Neuronal stem cell (in vitro differentiated cells): Measurements from ENCODE around the gene ATP6V0E1.

Experiments
- DNase-seq: peaks from one replicate; pipeline ENCODE4 v3.0.0-alpha.2; 2013; ENCODE audit warnings: low spot score
- H2AFZ ChIP-seq: one replicate; pipeline ENCODE4 v1.6.1; 2013; ENCODE audit warnings: mild to moderate bottlenecking, low read length, inconsistent platforms
- H2AK5ac ChIP-seq: 2 replicates; pipeline ENCODE4 v1.6.1; 2013; ENCODE audit warnings: low read depth, mild to moderate bottlenecking, inconsistent platforms, low read length, moderate library complexity, mixed read lengths
- H2BK120ac ChIP-seq: 2 replicates; pipeline ENCODE4 v1.6.1; 2013; ENCODE audit warnings: low read depth, mild to moderate bottlenecking, inconsistent platforms, low read length, moderate library complexity, mixed read lengths
- H2BK12ac ChIP-seq: one replicate; pipeline ENCODE4 v1.6.1; 2013; ENCODE audit warnings: low read length, inconsistent platforms
- H2BK15ac ChIP-seq: 2 replicates; pipeline ENCODE4 v1.6.1; 2013; ENCODE audit warnings: mild to moderate bottlenecking, low read length, inconsistent platforms, mixed read lengths
- H2BK5ac ChIP-seq: one replicate; pipeline ENCODE4 v1.6.1; 2013; ENCODE audit warnings: inconsistent platforms, mild to moderate bottlenecking, low read length, moderate library complexity
- H3K14ac ChIP-seq: one replicate; pipeline ENCODE4 v1.6.1; 2013; ENCODE audit warnings: low read length, inconsistent platforms
- H3K18ac ChIP-seq: 2 replicates; pipeline ENCODE4 v1.6.1; 2013; ENCODE audit warnings: low read length, inconsistent platforms
- H3K23ac ChIP-seq: 2 replicates; pipeline ENCODE4 v1.6.1; 2013; ENCODE audit warnings: low read depth, mild to moderate bottlenecking, mixed read lengths, low read length, inconsistent platforms; ENCODE audit not compliant: poor library complexity
- H3K27ac ChIP-seq: replicated peaks from 3 replicates; pipeline ENCODE4 v1.5.1; 2013; ENCODE audit warnings: low read length, inconsistent platforms
- H3K27me3 ChIP-seq, 3 experiments: 2 replicates each; pipeline ENCODE4 v1.6.1; 2013; ENCODE audit warnings: low read length in 3 of 3, mild to moderate bottlenecking in 2 of 3, inconsistent platforms in 1 of 3, low read depth in 1 of 3, mixed read lengths in 1 of 3, moderate library complexity in 1 of 3; ENCODE audit not compliant: control insufficient read depth in 3 of 3, insufficient read depth in 3 of 3
- H3K36me3 ChIP-seq, 2 donors: replicated peaks in 1 of 2; 2 replicates each; pipeline ENCODE4 v1.6.1; 2013; ENCODE audit warnings: low read length in 2 of 2; ENCODE audit not compliant: control insufficient read depth in 2 of 2, insufficient read depth in 2 of 2
- H3K4ac ChIP-seq: 2 replicates; pipeline ENCODE4 v1.6.1; 2013; ENCODE audit warnings: inconsistent platforms, mild to moderate bottlenecking, low read length, moderate library complexity
- H3K4me1 ChIP-seq, 2 donors: 1 replicate in 1 of 2; 2 replicates in 1 of 2; pipeline ENCODE4 v1.6.1; 2013; ENCODE audit warnings: low read length in 2 of 2, low read depth in 1 of 2; ENCODE audit not compliant: control insufficient read depth in 2 of 2, insufficient read depth in 1 of 2
- H3K4me2 ChIP-seq: one replicate; pipeline ENCODE4 v1.6.1; 2013; ENCODE audit warnings: mild to moderate bottlenecking, low read length, inconsistent platforms; ENCODE audit not compliant: insufficient read depth, poor library complexity, severe bottlenecking
- H3K4me3 ChIP-seq, 2 donors: 2 replicates each; pipeline ENCODE4 v1.5.1; 2013; ENCODE audit warnings: low read length in 2 of 2, mild to moderate bottlenecking in 2 of 2, inconsistent platforms in 1 of 2, moderate library complexity in 1 of 2
- H3K79me1 ChIP-seq: one replicate; pipeline ENCODE4 v1.6.1; 2013; ENCODE audit warnings: low read depth, mild to moderate bottlenecking, inconsistent platforms, low read length, moderate library complexity
- H3K9ac ChIP-seq: one replicate; pipeline ENCODE4 v1.6.1; 2013; ENCODE audit warnings: mild to moderate bottlenecking, low read depth, low read length, inconsistent platforms; ENCODE audit not compliant: poor library complexity
- H3K9me3 ChIP-seq, 2 donors: replicated peaks in 1 of 2; 2 replicates each; pipeline versions ENCODE3 to v1.6.1; 2013; ENCODE audit warnings: low read length in 2 of 2, mild to moderate bottlenecking in 2 of 2, inconsistent platforms in 1 of 2, low read depth in 1 of 2, mixed read lengths in 1 of 2, moderate library complexity in 1 of 2; ENCODE audit not compliant: control insufficient read depth in 2 of 2, insufficient read depth in 1 of 2
- H4K8ac ChIP-seq: one replicate; pipeline ENCODE4 v1.6.1; 2013; ENCODE audit warnings: low read depth, mild to moderate bottlenecking, inconsistent platforms, low read length, moderate library complexity
- H4K91ac ChIP-seq: one replicate; pipeline ENCODE4 v1.6.1; 2013; ENCODE audit warnings: low read length, low read depth, mild to moderate bottlenecking, inconsistent platforms; ENCODE audit not compliant: poor library complexity
- WGBS, 2 donors: extraction: QIAGEN DNeasy Blood & Tissue Kit; methylation state at CpG; one replicate each; pipeline ENCODE4 v1.1.7; 2013; ENCODE audit warnings: missing lambda C conversion rate in 2 of 2, mixed read lengths in 1 of 2; ENCODE audit not compliant: insufficient read length in 2 of 2, insufficient replicate concordance in 1 of 2; ENCODE audit errors: extremely low coverage in 2 of 2; 5-methylcytosine and 5-hydroxymethylcytosine counted together

The ATP6V0E1 gene

GRCh38 chr5:173039188-173039587, 55.6 kb downstream of the ATP6V0E1 start:
- Histone ChIP-seq H3K4me2 (no peak overlapping the region), H3K14ac (no peak overlapping the region), H3K9ac (no peak overlapping the region), H3K9me3 (no peaks in the 10 kb centered on the region), H3K4ac (no peak overlapping the region), H2BK15ac (no peak overlapping the region), H2BK120ac (no peak overlapping the region), H2BK5ac (no peak overlapping the region), H2AK5ac (no peak overlapping the region), H2BK12ac (no peak overlapping the region), H3K27me3 (no peaks in the 10 kb centered on the region), H3K4me1 (no peaks in the 10 kb centered on the region), H3K36me3 (peaks cover 2 to 22% of the 10 kb centered on the region in 2 donors), H3K79me1 (no peaks in the 10 kb centered on the region), H4K8ac (no peak overlapping the region), H3K18ac (no peak overlapping the region), H4K91ac (no peak overlapping the region), H2AFZ (no peak overlapping the region), H3K27ac (no peak overlapping the region), H3K4me3 (no peak overlapping the region), H3K23ac (no peak overlapping the region)
- DNase-seq, result no peak
- WGBS, 2 donors, result no CpG with 5 or more reads among the region's 3 CpGs

GRCh38 chr5:173039964-173040363, 56.4 kb downstream of the ATP6V0E1 start:
- Histone ChIP-seq H2BK15ac (no peak overlapping the region), H3K23ac (no peak overlapping the region), H4K8ac (no peak overlapping the region), H3K14ac (no peak overlapping the region), H2BK12ac (no peak overlapping the region), H3K79me1 (no peaks in the 10 kb centered on the region), H3K9ac (no peak overlapping the region), H3K9me3 (no peaks in the 10 kb centered on the region), H3K18ac (no peak overlapping the region), H3K27ac (no peak overlapping the region), H3K4me3 (no peak overlapping the region), H2BK120ac (no peak overlapping the region), H4K91ac (no peak overlapping the region), H3K27me3 (no peaks in the 10 kb centered on the region), H2AK5ac (no peak overlapping the region), H3K4me2 (no peak overlapping the region), H3K4me1 (no peaks in the 10 kb centered on the region), H2AFZ (no peak overlapping the region), H3K4ac (no peak overlapping the region), H2BK5ac (no peak overlapping the region), H3K36me3 (peaks cover 0 to 14% of the 10 kb centered on the region in 2 donors)
- no peak for DNase-seq
- no CpG with 5 or more reads among the region's 5 CpGs for WGBS, 2 donors

- H2BK12ac ChIP-seq, result no peak overlapping the region
- H3K4me1 ChIP-seq, result peaks cover 0 to 2% of the 10 kb centered on the region in 2 donors
- no peak overlapping the region for H2BK5ac ChIP-seq
- no peak overlapping the region for H2AFZ ChIP-seq
- H3K9me3 ChIP-seq, result no peaks in the 10 kb centered on the region
- H3K4me2 ChIP-seq, result no peak overlapping the region
- H2BK15ac ChIP-seq, result no peak overlapping the region
- H2AK5ac ChIP-seq, result no peak overlapping the region
- whole genome bisulfite sequencing, 2 donors, result no CpG with 5 or more reads among the region's 7 CpGs
- H3K9ac ChIP-seq, result peak overlapping the region; percentile 12
- H3K23ac ChIP-seq, result no peak overlapping the region
- no peak overlapping the region for H2BK120ac ChIP-seq
- H4K91ac ChIP-seq, result no peak overlapping the region
- no peak for DNase-seq
- H3K14ac ChIP-seq, result no peak overlapping the region
- no peak overlapping the region for H3K18ac ChIP-seq
- no peaks in the 10 kb centered on the region for H3K27me3 ChIP-seq
- H3K4me3 ChIP-seq, result no peak overlapping the region
- no peaks in the 10 kb centered on the region for H3K36me3 ChIP-seq
- no peaks in the 10 kb centered on the region for H3K79me1 ChIP-seq
- H4K8ac ChIP-seq, result no peak overlapping the region
- H3K27ac ChIP-seq, result no peak overlapping the region
- H3K4ac ChIP-seq, result no peak overlapping the region
These were observed 58.6 kb downstream of the ATP6V0E1 start for GRCh38 chr5:173041881-173042762.

- no peak overlapping the region for H3K4ac ChIP-seq
- no peak overlapping the region for H3K14ac ChIP-seq
- no peak overlapping the region for H2BK5ac ChIP-seq
- H3K4me2 ChIP-seq, result no peak overlapping the region
- H3K36me3 ChIP-seq, result no peaks in the 10 kb centered on the region
- H2AK5ac ChIP-seq, result no peak overlapping the region
- no peak overlapping the region for H3K18ac ChIP-seq
- no CpG with 5 or more reads among the region's 3 CpGs for WGBS, 2 donors
- H2AFZ ChIP-seq, result no peak overlapping the region
- no peaks in the 10 kb centered on the region for H3K9me3 ChIP-seq
- H3K23ac ChIP-seq, result no peak overlapping the region
- H3K9ac ChIP-seq, result no peak overlapping the region
- no peak overlapping the region for H3K27ac ChIP-seq
- DNase-seq, result no peak
- H2BK12ac ChIP-seq, result no peak overlapping the region
- H4K8ac ChIP-seq, result no peak overlapping the region
- no peak overlapping the region for H4K91ac ChIP-seq
- H3K27me3 ChIP-seq, result no peaks in the 10 kb centered on the region
- no peak overlapping the region for H2BK120ac ChIP-seq
- no peak overlapping the region for H3K4me3 ChIP-seq
- H3K79me1 ChIP-seq, result no peaks in the 10 kb centered on the region
- no peak overlapping the region for H2BK15ac ChIP-seq
- peaks cover 0 to 2% of the 10 kb centered on the region in 2 donors for H3K4me1 ChIP-seq
These were observed 59.2 kb downstream of the ATP6V0E1 start for GRCh38 chr5:173042763-173043107.
